GM20000 (cell line): ENCODE results near the gene SMARCA2.

Experiments used
- DNase-seq: peaks from one replicate; pipeline ENCODE4 v3.0.0; 2012; ENCODE audit warnings: low spot score
- TF ChIP-seq, protein P1 (sequence below): IDR thresholded peaks from 2 replicates; pipeline ENCODE4 v1.5.1; 2012; ENCODE audit warnings: mild to moderate bottlenecking, control low read depth; ENCODE audit errors: extremely low read depth, missing control alignments

Gene SMARCA2

DNA sequence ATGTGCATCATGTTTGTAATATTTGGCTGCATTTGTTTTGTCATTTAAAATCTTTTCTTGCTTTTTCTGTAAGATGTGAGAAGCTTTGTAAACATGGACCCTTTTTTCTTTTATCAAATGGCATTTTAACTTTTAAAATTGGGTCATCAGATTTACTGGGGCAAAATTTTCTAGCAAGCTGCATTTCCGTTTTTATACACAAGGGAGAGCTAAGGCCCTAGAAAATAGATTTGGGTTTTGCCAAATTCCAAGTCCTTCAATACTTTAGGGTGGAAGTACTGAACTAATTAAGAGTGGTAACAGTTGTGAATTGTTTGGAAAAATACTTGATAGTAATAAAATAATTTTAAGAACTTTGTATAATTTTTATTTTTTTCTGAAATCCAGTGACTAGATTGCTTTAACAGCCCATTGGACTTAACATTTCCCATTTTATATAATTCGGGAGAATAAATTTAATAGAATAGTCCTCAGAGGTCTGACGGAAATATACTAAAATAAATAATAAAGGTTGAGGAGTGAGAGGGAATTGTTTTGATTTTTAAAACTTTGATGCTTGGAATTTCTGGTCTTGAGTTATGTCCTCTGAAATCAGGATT, 117.4 kb downstream of the SMARCA2 start:
- TF ChIP-seq, protein P1, sequence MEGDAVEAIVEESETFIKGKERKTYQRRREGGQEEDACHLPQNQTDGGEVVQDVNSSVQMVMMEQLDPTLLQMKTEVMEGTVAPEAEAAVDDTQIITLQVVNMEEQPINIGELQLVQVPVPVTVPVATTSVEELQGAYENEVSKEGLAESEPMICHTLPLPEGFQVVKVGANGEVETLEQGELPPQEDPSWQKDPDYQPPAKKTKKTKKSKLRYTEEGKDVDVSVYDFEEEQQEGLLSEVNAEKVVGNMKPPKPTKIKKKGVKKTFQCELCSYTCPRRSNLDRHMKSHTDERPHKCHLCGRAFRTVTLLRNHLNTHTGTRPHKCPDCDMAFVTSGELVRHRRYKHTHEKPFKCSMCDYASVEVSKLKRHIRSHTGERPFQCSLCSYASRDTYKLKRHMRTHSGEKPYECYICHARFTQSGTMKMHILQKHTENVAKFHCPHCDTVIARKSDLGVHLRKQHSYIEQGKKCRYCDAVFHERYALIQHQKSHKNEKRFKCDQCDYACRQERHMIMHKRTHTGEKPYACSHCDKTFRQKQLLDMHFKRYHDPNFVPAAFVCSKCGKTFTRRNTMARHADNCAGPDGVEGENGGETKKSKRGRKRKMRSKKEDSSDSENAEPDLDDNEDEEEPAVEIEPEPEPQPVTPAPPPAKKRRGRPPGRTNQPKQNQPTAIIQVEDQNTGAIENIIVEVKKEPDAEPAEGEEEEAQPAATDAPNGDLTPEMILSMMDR = no peak

DNA sequence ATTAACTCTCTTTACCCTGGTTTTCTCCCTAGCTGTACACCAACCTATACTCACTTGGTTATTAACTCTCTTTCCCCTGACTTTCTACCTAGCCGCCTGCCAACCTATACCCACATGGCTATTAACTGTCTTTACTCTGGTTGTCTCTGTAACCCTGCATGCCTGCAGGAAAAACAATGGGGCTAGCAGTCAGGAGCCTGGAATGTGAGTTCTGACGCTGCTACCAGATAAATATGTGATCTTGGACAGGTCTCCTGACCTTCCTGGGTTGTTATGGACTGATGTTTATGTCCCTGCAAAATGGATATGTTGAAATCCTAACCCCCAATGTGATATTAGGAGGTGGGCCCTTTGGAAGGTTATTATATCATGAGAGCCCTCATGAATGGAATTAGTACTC, 119.2 kb downstream of the SMARCA2 start:
- TF ChIP-seq, protein P1 = no peak
- DNase-seq = no peak

More for the DNA sequence above, 117.4 kb downstream of the SMARCA2 start:
- DNase-seq = no peak

DNA sequence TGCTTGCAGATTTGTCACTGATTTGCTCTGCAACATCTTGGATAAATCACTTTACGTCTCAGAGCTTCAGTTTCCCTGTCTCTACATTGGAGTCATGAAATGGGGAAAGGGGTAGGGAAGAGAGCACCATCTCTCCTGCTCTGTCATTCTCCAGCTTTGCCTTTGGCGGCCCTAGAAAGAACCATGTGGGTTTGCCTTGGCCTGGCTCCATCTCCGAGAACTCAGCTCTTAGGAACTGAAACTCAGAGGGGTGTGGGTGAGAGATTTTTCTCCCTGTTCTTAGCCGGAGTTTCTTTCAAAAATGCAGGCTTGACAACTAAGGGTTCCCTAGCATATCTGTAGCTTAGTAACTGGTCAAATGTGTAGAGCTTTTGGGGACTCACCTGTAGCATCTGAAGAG, 123.5 kb downstream of the SMARCA2 start:
- TF ChIP-seq, protein P1 = no peak
- DNase-seq = no peak

DNA sequence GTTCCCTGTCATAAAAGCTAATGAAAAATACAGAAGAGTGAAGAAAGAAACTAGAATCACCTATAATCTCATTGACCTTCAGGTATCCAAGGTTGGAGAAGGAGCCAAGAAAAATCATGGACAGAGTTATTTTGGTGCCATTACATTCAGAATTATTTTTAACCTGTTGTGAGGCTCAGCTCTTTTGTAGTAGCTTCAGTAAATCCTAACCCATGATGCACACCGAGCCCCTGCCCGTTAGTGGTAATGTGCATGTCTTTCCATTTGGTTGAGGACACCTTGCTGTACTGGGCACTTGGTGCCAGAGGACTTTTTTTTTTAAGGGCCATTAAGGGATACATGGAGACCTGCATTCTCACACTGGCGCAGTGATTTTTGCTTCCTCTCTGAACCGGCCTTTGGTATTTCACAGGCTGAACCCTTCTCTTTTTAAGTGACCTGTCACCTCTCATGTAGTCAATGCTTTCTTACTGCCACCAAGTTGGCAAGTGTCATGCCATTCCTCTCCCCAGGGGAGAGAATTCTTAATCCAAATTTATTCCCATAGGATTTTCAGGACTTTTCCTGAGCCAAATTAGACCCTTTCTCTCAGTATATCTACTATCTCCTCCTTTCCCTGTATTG, 125.6 kb downstream of the SMARCA2 start:
- TF ChIP-seq, protein P1 = no peak
- no peak for DNase-seq

DNA sequence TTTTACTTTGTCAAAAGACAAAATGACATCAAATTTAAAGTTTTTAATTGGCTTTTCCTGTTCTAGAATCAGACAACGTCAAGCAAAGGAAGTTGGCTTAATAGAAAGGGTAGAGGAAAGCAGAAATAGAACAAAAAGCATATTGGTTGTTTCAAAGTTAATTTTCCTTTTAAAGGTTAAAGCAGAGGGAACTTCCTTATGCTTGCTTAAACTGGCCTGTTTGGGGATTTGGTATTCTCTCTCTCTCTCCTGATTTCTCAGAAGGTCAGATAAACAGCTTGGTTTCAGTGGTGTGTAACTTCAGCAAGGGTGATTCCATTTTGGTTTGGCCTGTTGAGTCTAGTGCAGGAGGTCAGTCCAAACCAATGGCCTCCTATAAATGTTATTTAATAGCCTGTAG, 127.1 kb downstream of the SMARCA2 start:
- TF ChIP-seq, protein P1 = no peak
- no peak for DNase-seq

DNA sequence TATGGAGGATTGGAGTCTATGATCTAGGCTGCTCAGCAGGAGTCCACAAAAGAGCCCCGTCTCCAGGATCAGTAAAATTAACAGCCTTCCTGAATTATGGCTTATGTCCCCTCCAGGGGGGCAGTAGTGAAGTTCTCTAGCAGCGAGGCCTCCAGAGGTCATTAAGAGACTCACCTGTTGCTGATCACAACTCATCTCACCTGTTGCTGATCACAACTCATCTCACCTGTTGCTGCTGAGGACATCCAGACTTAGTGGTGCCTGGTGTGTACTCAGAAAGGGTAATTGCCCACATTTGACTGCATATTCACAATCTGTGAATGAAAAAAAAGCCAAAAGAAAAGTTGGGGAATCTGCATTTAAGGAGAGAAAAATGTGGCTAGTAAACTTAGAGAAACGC, 129.5 kb downstream of the SMARCA2 start:
- TF ChIP-seq, protein P1 = no peak
- no peak for DNase-seq

DNA sequence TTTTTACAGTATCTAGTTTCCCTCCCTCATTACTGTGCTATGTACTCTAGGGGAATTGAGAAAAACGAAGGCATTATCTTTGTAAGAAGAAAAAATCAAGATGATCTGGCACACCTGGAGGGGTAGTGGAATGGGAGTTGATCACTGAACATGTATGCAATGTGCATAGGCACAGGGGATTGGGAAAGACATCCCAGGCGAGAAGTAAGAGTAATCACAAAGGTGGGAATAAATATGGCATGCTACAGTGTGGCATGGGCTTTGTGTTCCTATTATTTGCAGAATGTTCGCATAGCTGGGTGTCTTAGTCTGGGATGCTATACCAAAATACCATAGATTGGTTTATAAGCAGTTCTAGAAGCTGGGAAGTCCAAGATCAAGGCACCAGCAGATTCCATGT, 130.6 kb downstream of the SMARCA2 start:
- TF ChIP-seq, protein P1 = no peak
- no peak for DNase-seq
